GM20431 (cell line): Measurements from ENCODE around the gene GXYLT1.
"Not testable (repeated sequence)": the region's sequence is repeated elsewhere in the genome, so short reads cannot be mapped to it uniquely, and the experiment has no call there.

ENCODE experiments used
- in situ Hi-C: fragments of 300-500 bp; cut with MseI, MboI; formaldehyde crosslinking; loops from one replicate; pipeline ENCODE4 v1.15.0; 2020; ENCODE audit warnings: low sequenced_read_pairs; ENCODE audit not compliant: unreplicated experiment

Gene GXYLT1

DNA sequence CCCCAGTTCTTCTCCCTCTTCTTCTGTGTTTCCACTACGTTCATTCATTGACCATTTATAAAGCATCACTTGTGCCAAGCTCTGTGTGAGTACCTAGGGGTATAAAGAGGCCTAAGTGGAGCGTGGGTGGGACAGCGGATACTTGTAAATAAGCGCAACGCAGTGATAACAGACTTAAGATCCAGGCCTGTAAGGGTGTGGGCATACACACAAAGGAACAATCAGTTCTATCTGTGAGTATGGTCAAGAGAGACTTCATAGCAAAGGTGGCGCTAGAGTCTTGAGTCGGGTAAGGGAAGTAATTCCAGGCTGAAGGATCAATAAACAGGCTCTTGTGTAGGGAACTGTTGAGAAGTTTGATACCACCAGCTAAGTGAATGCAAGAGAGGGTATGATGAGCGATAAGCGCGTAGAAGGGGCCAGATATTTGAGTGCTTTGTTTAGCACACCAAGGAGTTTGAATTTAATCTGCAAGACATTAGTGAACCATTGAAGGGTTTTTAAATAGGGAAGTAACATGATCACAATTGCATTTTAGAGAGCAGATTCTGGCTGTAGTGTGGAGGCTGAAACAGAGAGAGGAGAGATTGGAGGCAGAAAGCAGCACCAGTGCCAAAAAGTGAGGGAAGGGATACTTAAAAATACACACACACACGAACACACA lies 1.0 kb upstream of the GXYLT1 start:
- in situ Hi-C loops: no loop called here

DNA sequence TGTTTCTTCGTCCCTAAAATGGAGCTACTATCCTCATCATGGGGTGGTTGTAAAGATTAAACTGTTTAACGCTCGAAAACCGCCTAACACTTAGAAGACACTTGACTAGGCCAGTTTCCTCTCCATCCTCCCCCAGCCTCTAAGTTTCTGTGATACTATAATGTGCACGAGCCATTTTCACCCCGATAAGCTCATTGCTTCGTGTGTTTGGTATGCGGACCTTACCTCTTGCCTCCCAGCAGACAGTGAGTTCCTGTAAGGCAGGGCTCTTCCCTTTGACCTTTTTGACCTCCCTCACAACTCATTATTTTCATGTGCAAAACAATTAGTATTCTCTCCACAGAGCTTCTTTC lies 499 bp upstream of the GXYLT1 start:
- in situ Hi-C loops: no loop called here

DNA sequence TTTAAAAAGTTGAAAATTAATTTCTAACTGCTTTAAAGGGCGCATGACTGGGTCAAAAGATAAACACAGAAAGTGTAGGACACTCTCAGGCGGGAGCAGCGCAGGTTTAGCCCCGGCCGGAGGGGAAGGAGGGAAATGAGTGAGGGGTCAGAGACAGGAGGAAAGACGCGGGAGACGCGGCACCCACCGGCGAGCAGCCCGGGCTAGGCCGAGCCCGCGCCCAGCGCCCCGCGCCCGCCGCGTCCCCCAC lies 591 bp downstream of the GXYLT1 start:
- in situ Hi-C loops: no loop called here

DNA sequence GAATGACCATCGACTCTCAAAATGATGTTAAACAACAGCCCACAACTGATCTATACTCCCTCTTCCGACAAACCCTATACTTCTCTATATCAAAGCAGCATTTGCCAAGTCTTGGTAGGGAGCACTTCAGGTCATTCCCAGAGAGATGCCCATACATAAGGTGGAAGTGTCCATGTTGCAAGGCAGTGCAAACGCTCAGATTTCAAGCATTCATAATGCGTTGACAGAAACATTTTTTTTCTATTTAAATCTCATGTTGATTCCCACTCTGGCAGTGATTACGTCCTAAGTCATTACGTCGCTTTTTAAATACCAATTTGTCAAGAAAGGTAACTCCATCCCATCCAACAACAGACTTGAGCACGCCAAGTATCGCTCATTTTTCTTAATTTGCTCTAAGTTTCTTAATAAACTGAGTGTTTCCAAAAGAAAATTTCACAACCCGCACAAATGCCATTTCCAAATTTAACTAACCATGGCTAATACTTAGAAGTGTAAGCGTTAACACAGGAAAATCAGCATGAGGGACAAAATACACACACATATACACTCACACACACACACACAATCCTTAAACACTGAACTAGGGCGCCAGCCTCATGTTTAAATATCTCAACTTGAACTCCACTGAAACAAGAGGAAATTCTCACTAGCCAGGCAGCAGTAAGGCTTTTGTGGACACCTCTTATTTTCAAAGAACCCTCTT lies 1.1 kb downstream of the GXYLT1 start:
- in situ Hi-C loops: no loop called here

DNA sequence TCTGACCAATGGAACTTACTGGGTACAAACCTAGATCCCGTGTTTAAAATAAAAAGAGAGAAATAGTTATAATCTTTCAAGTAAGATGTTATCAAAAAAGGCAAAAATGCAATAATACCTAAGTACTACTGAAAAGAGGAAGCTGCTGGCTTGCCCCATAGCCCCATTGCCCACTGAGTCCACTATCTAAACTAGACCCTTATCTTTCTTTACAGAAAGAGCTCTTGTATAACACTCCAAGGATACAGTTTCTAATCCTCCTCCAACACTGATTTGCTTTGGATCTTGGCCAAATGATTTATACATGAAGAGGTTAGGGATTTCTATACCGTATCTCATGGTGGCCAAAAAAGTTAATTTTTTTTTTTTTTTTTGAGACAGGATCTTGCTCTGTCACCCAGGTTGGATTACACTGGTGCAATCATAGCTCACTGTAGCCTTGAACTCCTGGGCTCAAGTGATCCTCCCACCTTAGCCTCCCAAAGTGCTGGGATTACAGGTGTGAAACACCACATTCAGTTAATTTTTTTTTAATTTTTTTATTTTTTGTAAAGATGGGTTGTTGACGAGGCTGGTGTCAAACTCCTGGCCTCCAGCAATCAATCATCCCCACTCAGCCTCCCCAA lies 2.6 kb downstream of the GXYLT1 start:
- in situ Hi-C loops: no loop called here

DNA sequence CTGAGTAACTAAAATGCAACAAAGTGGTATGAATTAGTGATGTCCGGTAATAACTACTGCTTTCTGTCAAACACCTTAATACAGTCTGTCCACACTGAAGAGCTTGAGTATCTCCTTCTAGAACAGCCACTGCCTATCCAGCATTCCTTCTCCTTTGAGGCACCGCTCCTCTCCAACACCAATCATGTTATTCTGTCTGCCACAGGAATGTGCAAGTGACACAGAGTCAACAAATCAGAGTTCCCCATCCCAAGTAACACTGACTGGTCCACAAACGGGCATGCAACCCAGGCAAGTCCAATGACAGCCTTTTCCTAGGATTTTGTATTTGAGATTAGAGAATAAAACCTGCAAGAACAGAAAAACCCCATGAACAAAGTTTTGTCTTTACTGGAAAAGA lies 3.8 kb downstream of the GXYLT1 start:
- in situ Hi-C loops: no loop called here

DNA sequence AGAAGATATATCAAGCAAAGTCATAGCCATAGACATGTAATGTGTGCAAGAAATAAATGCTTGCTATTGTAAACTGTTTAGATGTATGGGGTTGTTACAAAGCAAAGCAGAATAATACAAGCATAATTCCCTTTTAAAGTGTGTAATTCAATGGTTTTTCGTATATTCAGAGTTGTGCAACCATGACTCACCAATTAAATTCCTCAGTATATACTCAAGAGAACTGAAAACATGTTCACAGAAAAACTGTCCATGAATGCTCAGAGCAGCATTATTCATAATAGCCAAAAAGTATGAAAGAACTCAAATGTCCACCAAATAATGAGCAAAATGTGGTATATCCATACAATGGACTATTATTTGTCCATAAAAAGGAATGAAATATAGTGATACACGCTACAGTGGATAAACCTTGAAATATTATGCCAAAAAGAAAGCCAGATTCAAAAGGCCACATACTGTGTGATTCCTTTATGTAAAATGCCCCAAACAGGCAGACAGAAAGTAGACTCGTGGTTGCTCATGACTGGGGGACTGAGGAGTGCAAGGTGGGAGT lies 9.3 kb downstream of the GXYLT1 start:
- in situ Hi-C loops: no loop called here

DNA sequence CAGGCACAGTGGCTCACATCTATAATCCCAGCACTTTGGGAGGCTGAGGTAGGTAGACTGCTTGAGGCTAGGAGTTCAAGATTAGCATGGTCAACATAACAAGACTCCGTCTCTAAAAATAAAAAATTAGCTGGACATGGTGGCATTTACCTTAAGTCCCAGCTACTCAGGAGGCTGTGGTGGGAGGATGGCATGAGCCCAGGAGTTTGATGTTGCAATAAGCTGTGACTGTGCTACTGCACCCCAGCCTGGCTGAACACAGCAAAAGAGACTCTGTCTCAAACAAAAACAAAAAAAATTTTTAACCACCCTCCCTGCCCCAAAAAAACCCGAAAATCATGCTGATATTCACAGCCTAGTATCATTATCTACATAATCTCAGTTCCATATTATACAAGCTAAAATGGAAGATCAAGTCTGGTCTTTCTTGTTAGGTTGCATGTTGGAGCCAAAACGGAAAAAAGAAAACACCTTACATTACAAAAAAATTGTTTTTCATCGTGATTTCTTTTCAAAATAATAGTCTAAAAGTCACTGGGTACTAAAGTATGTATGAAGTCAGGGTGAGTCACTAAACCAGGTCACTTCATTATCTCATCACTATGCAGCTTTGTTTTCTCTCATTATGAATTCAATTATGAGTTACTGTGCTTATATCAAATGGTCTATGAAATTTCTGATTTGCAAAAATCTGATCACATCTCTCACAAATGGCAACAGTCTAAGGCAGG lies 13.8 kb downstream of the GXYLT1 start:
- in situ Hi-C loops: no loop called here

DNA sequence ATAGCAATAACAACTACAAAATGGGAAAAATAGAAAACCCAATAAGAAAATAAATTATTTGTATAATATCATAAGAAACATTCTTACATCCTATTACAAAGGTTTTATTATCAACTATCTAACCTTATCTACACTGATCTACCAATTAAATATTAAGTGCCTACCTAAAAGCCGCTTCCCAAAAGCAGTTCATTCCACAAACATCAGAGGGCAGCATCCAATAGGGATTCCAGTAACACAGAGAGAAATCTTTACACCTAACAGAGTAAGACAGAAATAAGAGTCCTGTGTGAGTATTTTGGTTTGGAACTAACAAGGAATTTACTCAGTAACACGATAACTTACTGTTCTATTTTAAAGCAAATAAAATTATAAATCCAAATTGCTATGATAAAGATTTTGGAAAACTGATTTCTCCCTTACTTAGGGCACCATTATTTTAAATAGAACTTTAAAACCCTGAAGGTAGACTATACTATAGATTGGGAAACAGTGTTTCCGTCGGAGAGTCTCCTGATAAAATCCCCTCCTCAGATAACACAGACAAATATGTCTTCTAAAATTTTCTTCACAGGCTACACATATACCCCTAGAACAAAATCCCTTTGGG lies 15.0 kb downstream of the GXYLT1 start:
- in situ Hi-C loops: no loop called here

DNA sequence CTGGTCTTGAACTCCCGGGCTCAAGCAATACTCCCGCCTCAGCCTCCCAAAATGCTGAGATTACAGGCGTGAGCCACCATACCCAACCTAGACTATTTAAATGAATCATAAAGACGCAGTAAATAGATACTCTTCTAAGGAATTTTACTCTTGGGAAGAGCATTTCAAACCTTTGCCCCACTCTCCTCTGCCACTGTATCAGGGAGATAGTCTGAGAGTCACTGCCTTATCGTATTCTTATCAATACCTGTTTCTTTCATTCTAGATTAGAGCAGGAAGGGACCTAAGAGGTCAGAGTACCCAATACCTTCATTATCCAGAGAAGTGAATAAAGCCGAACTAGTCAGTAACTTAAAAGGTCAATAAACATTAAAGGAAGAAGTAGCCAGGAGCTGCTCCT lies 15.8 kb downstream of the GXYLT1 start:
- in situ Hi-C loops: no loop called here

DNA sequence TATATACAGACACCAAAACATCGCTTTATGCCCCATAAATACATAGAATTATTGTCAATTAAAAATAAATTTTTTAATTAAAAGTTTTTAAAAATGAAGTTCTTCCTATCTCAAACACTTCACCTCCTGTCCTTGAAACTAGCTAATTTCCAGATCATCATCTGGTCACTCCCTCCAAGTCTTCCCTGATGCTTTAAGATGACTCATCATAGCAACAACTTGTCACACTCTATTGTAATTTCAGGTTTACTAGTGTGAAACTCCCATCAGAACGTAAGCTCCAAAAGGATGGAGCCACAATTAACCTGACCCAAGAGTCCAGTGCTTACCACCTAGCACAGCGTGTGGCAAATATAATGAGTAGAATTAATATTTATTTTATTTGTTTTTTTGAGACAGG lies 16.3 kb downstream of the GXYLT1 start:
- in situ Hi-C loops: no loop called here

DNA sequence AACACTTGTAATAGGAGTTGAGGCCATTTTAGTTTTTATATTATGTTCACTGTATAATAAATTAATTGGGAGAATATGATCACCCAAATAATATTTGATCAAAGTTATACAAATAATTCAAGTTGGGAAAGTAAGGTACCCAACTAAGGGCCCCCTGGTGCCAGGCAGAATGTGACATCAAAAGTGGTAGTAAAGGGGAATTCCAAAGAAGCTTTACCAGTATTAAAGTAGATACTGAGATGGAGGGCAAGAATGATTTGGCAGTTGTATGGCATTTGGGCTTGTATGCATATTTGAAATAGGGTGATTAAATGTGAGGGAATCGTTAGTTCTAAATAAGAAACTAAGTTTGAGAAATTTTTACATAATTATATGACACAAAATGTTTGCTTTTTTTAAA lies 17.7 kb downstream of the GXYLT1 start:
- in situ Hi-C loops: no loop called here

DNA sequence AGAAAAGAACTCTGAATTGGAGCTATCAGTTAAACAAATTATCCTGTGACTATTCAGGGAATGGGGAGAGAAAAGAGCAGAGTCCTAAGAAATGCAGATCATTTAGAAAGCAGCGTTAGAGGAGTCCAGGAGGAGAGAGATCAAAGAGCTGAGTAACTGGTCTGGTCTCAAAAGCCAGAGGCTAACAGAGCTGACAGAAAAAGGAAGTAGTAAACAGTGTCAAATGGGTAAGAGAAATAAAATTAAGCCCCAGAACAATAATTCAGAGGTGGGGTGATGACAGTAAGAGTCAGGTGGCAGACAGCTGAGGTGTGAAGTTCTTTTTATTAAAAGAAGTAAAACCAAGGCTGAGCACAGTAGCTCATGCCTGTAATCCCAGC lies 19.3 kb downstream of the GXYLT1 start:
- in situ Hi-C loops: no loop called here

DNA sequence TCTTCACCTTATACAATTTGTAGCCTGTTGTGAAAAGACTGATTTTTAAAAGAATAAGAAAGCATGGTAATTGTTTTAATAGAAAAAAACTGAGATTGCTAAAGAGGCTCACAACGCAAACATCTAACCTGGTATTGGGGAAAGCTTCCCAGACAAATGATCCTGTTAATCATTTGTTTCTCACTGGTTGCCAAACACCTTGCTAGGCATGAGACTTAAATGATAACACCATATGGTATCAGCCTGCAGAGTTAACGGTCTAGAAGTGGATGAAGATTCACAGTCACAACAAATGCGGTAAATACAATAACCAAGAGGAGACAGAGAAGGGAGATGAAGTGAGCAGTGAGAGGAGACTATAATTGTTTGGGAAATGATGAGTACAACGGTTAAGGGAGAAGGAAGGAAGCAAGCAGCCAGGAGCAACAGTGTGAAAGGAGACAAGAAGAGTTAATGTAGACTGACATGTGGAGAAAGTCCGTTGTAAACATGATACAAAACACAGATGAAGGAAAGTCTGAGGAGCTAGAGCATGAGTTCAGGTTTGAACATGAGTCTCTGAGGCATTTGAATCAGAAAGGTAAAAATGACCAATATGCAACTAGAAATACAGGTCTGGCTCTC lies 19.8 kb downstream of the GXYLT1 start:
- in situ Hi-C loops: no loop called here

DNA sequence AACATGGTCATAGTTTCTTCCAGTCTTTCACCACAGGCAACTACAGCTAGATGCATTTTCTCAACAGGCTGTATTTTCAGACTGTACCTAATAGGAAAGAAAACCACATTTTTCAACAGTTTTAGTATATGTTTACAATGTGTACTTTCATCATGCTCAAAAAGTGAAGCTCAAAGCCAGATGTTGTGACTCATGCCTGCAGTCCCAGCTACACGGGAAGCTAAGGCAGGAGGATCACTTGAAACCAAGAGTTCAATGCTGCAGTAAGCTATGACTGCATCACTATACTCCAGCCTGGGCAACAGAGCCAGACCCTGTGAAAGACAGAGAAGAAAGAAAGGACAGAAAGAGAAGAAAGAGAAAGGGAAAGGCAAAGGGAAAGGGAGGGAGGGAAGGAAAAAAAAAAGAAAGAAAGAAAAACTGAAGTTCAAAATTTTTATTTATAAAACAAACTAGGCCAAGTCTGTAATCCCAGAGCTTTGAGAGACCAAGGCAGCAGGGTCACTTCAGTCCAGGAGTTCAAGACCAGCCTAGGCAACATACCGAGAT lies 25.5 kb downstream of the GXYLT1 start:
- in situ Hi-C loops: no loop called here

DNA sequence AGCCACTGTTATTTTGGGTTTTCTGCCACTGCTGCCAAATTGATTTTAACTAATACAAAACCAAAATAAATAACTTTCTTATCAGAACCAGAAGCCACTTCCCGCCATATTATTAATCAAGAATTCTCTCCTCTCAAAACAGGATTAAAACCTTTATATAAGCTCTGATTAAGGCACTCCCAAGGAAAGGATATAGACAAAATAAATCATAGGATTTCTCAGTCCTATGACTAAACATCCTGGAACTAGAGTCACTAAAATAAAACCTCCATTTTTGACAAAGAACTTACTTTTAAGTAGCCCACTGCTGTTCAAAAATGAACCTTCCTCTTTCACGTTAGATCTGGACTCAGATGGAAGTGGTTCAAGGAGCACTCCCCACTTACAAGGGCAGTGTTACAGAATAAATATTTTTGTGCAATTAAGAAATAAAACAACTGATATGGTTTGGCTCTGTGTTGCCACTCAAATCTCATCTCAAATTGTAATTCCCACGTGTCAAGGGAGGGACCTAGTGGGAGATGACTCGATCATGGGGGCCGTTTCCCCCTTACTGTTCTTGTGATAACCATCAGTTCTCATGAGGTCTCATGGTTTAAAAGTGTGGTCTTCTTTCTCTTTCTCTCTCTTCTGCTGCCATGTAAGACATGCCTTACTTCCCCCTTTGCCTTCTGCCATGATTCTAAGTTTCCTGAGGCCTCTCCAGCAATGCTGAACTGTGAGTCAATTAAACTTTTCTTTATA lies 26.4 kb downstream of the GXYLT1 start:
- in situ Hi-C loops: no loop called here

DNA sequence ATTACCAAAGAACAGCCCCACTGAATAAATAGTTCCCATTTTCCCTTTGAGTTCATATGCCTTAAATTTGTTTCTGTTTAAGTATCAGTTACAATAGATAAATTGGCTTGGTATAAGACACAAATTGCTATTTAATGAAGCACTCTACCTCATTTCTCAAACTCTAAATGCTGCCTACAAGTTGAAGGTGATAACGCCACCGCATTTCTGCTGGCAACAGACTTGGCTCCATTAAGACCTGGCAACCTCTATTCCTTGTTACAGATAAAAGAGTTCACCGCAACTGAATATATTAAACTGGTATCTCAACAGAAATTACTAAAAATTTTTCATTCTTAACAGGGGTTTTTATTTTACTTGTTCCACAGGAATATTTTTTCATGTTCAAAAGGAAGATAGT lies 35.6 kb downstream of the GXYLT1 start:
- in situ Hi-C loops: no loop called here

DNA sequence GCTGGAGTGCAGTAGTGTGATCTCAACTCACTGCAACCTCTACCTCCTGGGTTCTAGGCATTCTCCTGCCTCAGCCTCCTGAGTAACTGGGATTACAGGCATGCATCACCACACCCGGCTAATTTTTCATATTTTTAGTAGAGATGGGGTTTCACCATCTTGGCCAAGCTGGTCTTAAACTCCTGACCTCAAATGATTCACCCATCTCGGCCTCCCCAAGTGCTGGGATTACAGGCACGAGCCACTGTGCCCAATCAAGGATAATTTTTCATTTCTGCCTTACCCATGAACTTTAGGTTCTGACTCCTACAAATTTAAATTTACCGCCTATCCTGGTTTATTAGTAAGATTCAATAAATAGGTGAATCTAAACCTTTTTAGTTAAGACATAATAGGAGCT lies 37.9 kb downstream of the GXYLT1 start:
- in situ Hi-C loops: not testable (repeated sequence)

DNA sequence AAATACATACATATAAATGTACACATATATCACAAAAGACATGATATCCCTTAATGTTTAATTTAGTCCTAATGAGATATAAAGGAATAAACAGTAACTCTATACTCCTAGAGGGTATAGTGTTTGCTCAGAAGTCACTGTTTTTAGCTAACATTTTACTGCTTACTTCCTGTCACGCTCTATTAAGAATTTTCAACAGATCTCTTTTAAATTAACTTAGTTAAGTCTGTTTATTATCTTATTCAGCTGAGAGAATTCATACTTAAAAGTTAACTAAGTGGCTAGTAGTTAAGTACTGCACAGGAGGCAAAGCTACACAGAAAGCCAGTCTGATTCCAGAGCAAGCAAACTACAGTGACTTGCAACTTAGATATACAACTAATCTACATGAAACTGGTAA lies 39.9 kb downstream of the GXYLT1 start:
- in situ Hi-C loops: no loop called here
